KMS-11 (cell line): ENCODE data around the gene TAOK2.

Experiments used
- H2AFZ ChIP-seq: fragments of 200-600 bp; sonication (generic); 2 replicates; pipeline ENCODE4 v1.6.1; 2016; ENCODE audit warnings: antibody characterized with exemption, mixed run types, low read depth
- H3K27ac ChIP-seq: fragments of 200-600 bp; sonication (generic); 2 replicates; pipeline ENCODE4 v1.6.1; 2016; ENCODE audit warnings: mild to moderate bottlenecking, mixed run types
- H3K27me3 ChIP-seq: fragments of 200-600 bp; sonication (generic); 2 replicates; pipeline ENCODE4 v1.6.1; 2017; ENCODE audit warnings: mild to moderate bottlenecking, low read depth, mixed run types, moderate library complexity; ENCODE audit not compliant: insufficient read depth
- H3K36me3 ChIP-seq: fragments of 200-600 bp; sonication (generic); 2 replicates; pipeline ENCODE4 v1.6.1; 2017; ENCODE audit warnings: mild to moderate bottlenecking, mixed run types; ENCODE audit not compliant: insufficient read depth
- H3K4me1 ChIP-seq: fragments of 200-600 bp; sonication (generic); 2 replicates; pipeline ENCODE4 v1.6.1; 2016; ENCODE audit warnings: mild to moderate bottlenecking, low read depth, mixed run types; ENCODE audit not compliant: poor library complexity, severe bottlenecking
- H3K4me2 ChIP-seq: fragments of 200-600 bp; sonication (generic); 2 replicates; pipeline ENCODE4 v1.7.0; 2016; ENCODE audit warnings: mild to moderate bottlenecking, mixed run types
- H3K4me3 ChIP-seq: fragments of 200-600 bp; sonication (generic); IDR thresholded peaks from 2 replicates; pipeline ENCODE4 v1.6.1; 2017; ENCODE audit warnings: low read depth, low read length, mixed read lengths; ENCODE audit not compliant: insufficient read depth
- H3K79me2 ChIP-seq: fragments of 200-600 bp; sonication (generic); 2 replicates; pipeline ENCODE4 v1.6.1; 2016; ENCODE audit warnings: low read depth, mixed run types; ENCODE audit not compliant: insufficient read depth
- H3K9ac ChIP-seq: fragments of 200-600 bp; sonication (generic); 2 replicates; pipeline ENCODE4 v1.6.1; 2016; ENCODE audit warnings: mild to moderate bottlenecking, mixed run types
- H4K20me1 ChIP-seq: fragments of 200-600 bp; sonication (generic); 2 replicates; pipeline ENCODE4 v1.6.1; 2016; ENCODE audit warnings: mild to moderate bottlenecking, mixed run types; ENCODE audit not compliant: insufficient read depth
- CTCF ChIP-seq: fragments of 200-600 bp; sonication (generic); conservative IDR thresholded peaks from 2 replicates; pipeline ENCODE4 v1.6.1; 2017; ENCODE audit warnings: low read depth, mild to moderate bottlenecking, antibody characterized with exemption, low read length, moderate library complexity, mixed read lengths

The TAOK2 gene

GRCh38 chr16:29973384-29974246, at the start of gene TAOK2:
Gene TAOK2, plus strand, starts transcription at chr16:29973868. Its CDS starts 3,905 bp downstream, at chr16:29977773.
- Histone ChIP-seq H3K27me3 (no peaks in the 10 kb centered on the region), H3K4me2 (peak within 1 kb of the TSS; percentile 100), H3K4me3 (no peak within 1 kb of the TSS), H4K20me1 (no peaks in the 10 kb centered on the region), H3K79me2 (peaks cover 25% of the 10 kb centered on the region), H3K9ac (peak within 1 kb of the TSS; percentile 59), H3K36me3 (no peaks in the 10 kb centered on the region; the same call in 1 of the 2 replicates), H3K4me1 (peaks cover 22% of the 10 kb centered on the region), H2AFZ (peak within 1 kb of the TSS; percentile 69), H3K27ac (peak within 1 kb of the TSS; percentile 0; the same call in 1 of the 2 replicates)
- TF ChIP-seq CTCF: no peak

DNA sequence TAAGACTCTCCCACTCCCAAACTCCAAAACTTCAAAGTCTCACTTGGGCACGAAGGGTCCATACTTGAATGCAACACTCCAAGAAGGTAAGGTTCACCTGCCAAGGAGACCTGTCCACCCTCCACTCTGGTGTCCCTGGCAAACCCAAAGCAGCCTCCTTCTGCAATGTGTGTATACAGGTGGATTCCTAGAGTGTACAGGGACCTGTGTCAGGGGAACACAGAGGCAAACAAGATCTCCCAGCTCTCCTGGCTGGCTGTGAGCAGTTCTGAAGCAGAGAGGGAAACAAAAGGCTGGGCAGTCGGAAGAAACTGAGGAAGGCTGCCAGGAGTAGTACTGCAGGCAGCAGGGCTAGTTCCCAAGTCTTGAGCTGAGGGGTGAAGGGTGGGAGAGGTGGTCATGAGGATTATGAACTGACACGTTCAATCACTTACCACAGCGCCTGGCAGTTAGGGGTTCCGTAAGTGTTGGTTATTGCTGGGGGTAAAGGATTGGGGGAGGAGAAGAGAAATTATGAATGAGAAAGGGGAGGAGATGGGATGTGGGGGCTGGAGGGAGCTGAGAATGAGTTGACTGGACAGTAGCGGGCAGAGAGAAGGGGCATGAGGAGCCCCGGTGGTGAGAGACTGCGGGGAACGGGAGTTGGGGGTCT, 48.4 kb upstream of the TAOK2 start:
- peak overlapping the region; percentile 93 for H2AFZ ChIP-seq
- H4K20me1 ChIP-seq: no peaks in the 10 kb centered on the region
- H3K36me3 ChIP-seq: no peaks in the 10 kb centered on the region
- no peaks in the 10 kb centered on the region for H3K27me3 ChIP-seq
- H3K4me1 ChIP-seq: peaks cover 28% of the 10 kb centered on the region
- no peak for TF ChIP-seq CTCF
- H3K4me2 ChIP-seq: peak overlapping the region; percentile 70
- peak overlapping the region; percentile 68; the same call in 1 of the 2 replicates for H3K9ac ChIP-seq
- peaks cover 11% of the 10 kb centered on the region; the same call in 1 of the 2 replicates for H3K79me2 ChIP-seq
- H3K27ac ChIP-seq: no peak overlapping the region
- H3K4me3 ChIP-seq: no peak overlapping the region

DNA sequence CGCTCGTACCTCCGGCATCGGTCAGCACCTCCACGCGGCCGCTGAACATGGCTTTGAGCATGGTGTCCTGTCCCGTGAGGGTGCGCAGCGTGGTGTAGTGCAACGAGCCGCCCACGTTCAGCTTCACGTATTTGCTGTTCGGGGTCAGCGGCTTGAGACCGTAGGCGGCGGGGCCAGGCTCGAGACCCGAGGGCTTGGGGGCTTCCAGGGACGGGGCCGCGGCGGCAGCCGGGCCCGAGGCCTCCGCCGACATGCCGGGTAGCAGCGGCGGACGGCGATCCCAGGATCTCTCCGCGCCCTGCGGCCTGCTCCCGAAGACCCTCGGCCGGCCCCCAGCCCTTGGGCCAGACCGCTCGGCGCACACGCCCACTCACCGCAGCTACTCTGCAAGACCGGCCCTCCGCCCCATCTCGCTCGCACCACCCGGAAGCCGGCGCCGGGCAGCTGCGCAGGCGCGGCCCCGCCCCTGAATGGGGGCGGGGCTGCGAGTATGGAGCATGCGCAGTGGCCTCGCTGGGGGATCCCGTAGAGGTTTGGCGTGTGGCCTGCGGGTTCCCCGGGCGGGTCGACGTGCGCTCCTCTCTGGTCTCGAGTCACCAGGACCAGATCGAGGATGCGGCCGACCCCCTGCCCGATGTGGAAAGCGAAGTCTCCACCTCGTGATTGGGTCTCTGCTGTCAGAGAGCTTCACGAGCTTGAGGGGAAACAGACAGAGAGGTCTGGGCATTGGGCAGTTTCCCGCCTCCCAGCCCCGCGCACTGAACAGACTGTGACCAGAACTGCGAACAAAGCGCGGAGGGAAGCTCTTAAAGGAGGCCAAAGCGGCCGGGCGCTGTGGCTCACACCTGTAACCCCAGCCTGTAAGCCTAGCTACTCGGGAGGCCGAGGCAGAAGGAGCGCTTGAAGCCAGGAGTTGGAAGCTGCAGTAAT, 47.6 kb upstream of the TAOK2 start, which contains the start of gene KCTD13:
Gene KCTD13 (minus strand): TSS at position 446 of the 930 bp plus-strand sequence. CDS start 193 bp downstream, at position 253.
- peak within 1 kb of the TSS; percentile 70 for H3K4me2 ChIP-seq
- peaks cover 28% of the 10 kb centered on the region for H3K4me1 ChIP-seq
- peak within 1 kb of the TSS; percentile 93 for H2AFZ ChIP-seq
- H4K20me1 ChIP-seq: no peaks in the 10 kb centered on the region
- no peak for TF ChIP-seq CTCF
- H3K4me3 ChIP-seq: no peak within 1 kb of the TSS
- no peaks in the 10 kb centered on the region for H3K27me3 ChIP-seq
- H3K36me3 ChIP-seq: no peaks in the 10 kb centered on the region
- peaks cover 11% of the 10 kb centered on the region; the same call in 1 of the 2 replicates for H3K79me2 ChIP-seq
- H3K27ac ChIP-seq: peak within 1 kb of the TSS; percentile 43
- peak within 1 kb of the TSS; percentile 68; the same call in 1 of the 2 replicates for H3K9ac ChIP-seq

DNA sequence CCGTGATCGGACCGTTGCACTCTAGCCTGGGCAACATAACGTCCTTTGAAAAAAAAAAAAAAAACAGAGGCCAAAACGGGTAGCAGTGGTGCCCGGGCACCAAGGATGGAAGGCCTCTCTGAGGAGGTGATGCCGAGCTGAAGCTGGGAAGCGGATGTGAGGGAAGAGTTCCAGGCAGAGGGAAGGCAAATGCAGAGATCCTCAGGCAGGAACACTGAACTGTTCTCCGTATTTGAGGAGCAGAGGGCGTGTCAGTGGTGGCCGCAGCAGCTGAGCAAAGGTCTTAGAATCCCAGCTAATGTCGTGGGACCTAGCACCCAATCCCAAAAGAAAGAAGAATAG, 47.0 kb upstream of the TAOK2 start:
- peak overlapping the region; percentile 43; the same call in 1 of the 2 replicates for H3K27ac ChIP-seq
- TF ChIP-seq CTCF: no peak
- H3K36me3 ChIP-seq: no peaks in the 10 kb centered on the region
- peak overlapping the region; percentile 70 for H3K4me2 ChIP-seq
- H3K4me3 ChIP-seq: no peak overlapping the region
- no peaks in the 10 kb centered on the region for H3K27me3 ChIP-seq
- peaks cover 11% of the 10 kb centered on the region; the same call in 1 of the 2 replicates for H3K79me2 ChIP-seq
- no peaks in the 10 kb centered on the region for H4K20me1 ChIP-seq
- H2AFZ ChIP-seq: peak overlapping the region; percentile 93
- peak overlapping the region; percentile 68; the same call in 1 of the 2 replicates for H3K9ac ChIP-seq
- peaks cover 28% of the 10 kb centered on the region for H3K4me1 ChIP-seq
